ENCODE data around the gene RHBDF1. TPM values are rescaled to one million over a fixed set of nuclear protein-coding genes. Genes with fewer than 3 reads are reported as not detected.

The RHBDF1 gene
- total RNA-seq, 2 donors from 2014 or later, result 35.5 to 36.7 TPM

- ATAC-seq (no peak), DNase-seq (no peak)
- intact Hi-C loops (cut with DNase I, micrococcal nuclease), result loop anchor here in 1 of 2 donors (2.0 kb wide), 1 partner anchor 33 kb away; no protein-coding TSS in a partner anchor
Observed at GRCh38 chr16:63998-64913, 8.2 kb downstream of the RHBDF1 start.

GRCh38 chr16:63466-63865 lies 9.0 kb downstream of the RHBDF1 start:
- DNase-seq (no peak), ATAC-seq (no peak)
- intact Hi-C loops (cut with DNase I, micrococcal nuclease), result no loop called here

GRCh38 chr16:62968-63391 lies 9.5 kb downstream of the RHBDF1 start:
- no peak for ATAC-seq
- intact Hi-C loops (cut with DNase I, micrococcal nuclease), result no loop called here

GRCh38 chr16:62283-62967 lies 10.0 kb downstream of the RHBDF1 start:
- DNase-seq (no peak), ATAC-seq (no peak)
- intact Hi-C loops (cut with DNase I, micrococcal nuclease), result no loop called here

More at GRCh38 chr16:62968-63391, 9.5 kb downstream of the RHBDF1 start:
- DNase-seq, result no peak

- intact Hi-C loops (cut with DNase I, micrococcal nuclease), result no loop called here
- no peak for ATAC-seq
- DNase-seq, result peak in 1 of 2 donors; percentile 1
Observed at GRCh38 chr16:61879-62281, 10.6 kb downstream of the RHBDF1 start.

- intact Hi-C loops (cut with DNase I, micrococcal nuclease), result no loop called here
- DNase-seq (no peak), ATAC-seq (no peak)
Observed at GRCh38 chr16:60929-61878, 11.2 kb downstream of the RHBDF1 start.

- DNase-seq, result no peak
- no peak for ATAC-seq
- intact Hi-C loops (cut with DNase I, micrococcal nuclease), result no loop called here
Observed at GRCh38 chr16:60166-60565, 12.3 kb downstream of the RHBDF1 start.

- DNase-seq (no peak), ATAC-seq (no peak)
- intact Hi-C loops (cut with DNase I, micrococcal nuclease), result no loop called here
Observed at GRCh38 chr16:59440-60059, 12.9 kb downstream of the RHBDF1 start.

GRCh38 chr16:58491-59439 lies 13.7 kb downstream of the RHBDF1 start:
- DNase-seq, result no peak
- no peak for ATAC-seq
- intact Hi-C loops (cut with DNase I, micrococcal nuclease), result no loop called here

- no peak for DNase-seq
- ATAC-seq, result no peak
- intact Hi-C loops (cut with DNase I, micrococcal nuclease), result no loop called here
Observed at GRCh38 chr16:57711-58110, 14.7 kb downstream of the RHBDF1 start.

GRCh38 chr16:56231-56927 lies 16.1 kb downstream of the RHBDF1 start:
- DNase-seq (no peak), ATAC-seq (no peak)
- intact Hi-C loops (cut with DNase I, micrococcal nuclease), result no loop called here

- DNase-seq (no peak), ATAC-seq (no peak)
- intact Hi-C loops (cut with DNase I, micrococcal nuclease), result no loop called here
Observed at GRCh38 chr16:55571-56136, 16.8 kb downstream of the RHBDF1 start.

- DNase-seq (no peak), ATAC-seq (no peak)
- intact Hi-C loops (cut with DNase I, micrococcal nuclease), result no loop called here
Observed at GRCh38 chr16:54237-54581, 18.2 kb downstream of the RHBDF1 start.

GRCh38 chr16:53346-54236 lies 18.8 kb downstream of the RHBDF1 start, which contains the start of the genes POLR3K and SNRNP25:
Gene POLR3K, minus strand, starts transcription at chr16:53608. Its CDS starts 22 bp downstream, at chr16:53586.
Gene SNRNP25, plus strand, starts transcription at chr16:53828. Its CDS starts 189 bp downstream, at chr16:54017.
- peak; percentile 93 for ATAC-seq
- peak; percentile 99 for DNase-seq
- intact Hi-C loops (cut with DNase I, micrococcal nuclease), result no loop called here

GRCh38 chr16:50769-51591 lies 21.5 kb downstream of the RHBDF1 start:
- DNase-seq, result peak in 1 of 2 donors; percentile 12
- intact Hi-C loops (cut with DNase I, micrococcal nuclease), result no loop called here
- no peak for ATAC-seq
